Stimulated activated CD8-positive, alpha-beta memory T cell treated with anti-CD3 and anti-CD28 coated beads, Interleukin-12 subunit alpha, Interleukin-12 subunit beta, amount 100 ng/mL, for 4 hours (primary cell): ENCODE results near the gene BYSL.

Experiments used
- DNase-seq: peaks from one replicate; pipeline ENCODE4 v3.0.0-alpha.2; 2020; ENCODE audit warnings: low read depth

Gene BYSL

GRCh38 chr6:41976794-41977484 lies 55.6 kb downstream of the BYSL start:
- DNase-seq: no peak
